Body of pancreas (tissue), 4 donors: ENCODE results near the gene IFITM10. TPM values are rescaled to one million over a fixed set of nuclear protein-coding genes. Genes with fewer than 3 reads are reported as not detected.
A peak's percentile ranks its signal among the peaks of the same experiment; 100 is the strongest.

Experiments used
- ATAC-seq: fragments of 150-250 bp; one replicate; pipeline ENCODE4 v1.9.1; 2016
- DNase-seq, 4 donors: peaks; one replicate each; pipeline ENCODE4 v3.0.0-alpha.2; 2019
- H3K27ac ChIP-seq, 4 donors: fragments of 200-600 bp; sonication (generic); 1 replicate in 3 of 4; 2 replicates in 1 of 4; pipeline versions ENCODE4 v1.5.1 to v1.6.1; 2016 to 2019; ENCODE audit warnings: mild to moderate bottlenecking in 1 of 4, mixed read lengths in 1 of 4, moderate library complexity in 1 of 4
- H3K27me3 ChIP-seq, 2 donors: fragments of 200-600 bp; sonication (generic); one replicate each; pipeline ENCODE4 v1.6.0; 2016; ENCODE audit warnings: mild to moderate bottlenecking in 1 of 2
- H3K36me3 ChIP-seq, 2 donors: fragments of 200-600 bp; sonication (generic); replicated peaks in 1 of 2; 2 replicates each; pipeline ENCODE4 v1.5.1; 2016; ENCODE audit warnings: low read depth in 2 of 2; ENCODE audit not compliant: insufficient read depth in 1 of 2
- H3K4me1 ChIP-seq: fragments of 200-600 bp; sonication (generic); one replicate; pipeline ENCODE4 v1.6.0; 2016
- H3K4me3 ChIP-seq, 2 donors: fragments of 200-600 bp; sonication (generic); 1 replicate in 1 of 2; 2 replicates in 1 of 2; pipeline ENCODE4 v1.5.1; 2016 to 2019
- H3K9me3 ChIP-seq, 3 donors: fragments of 200-600 bp; sonication (generic); 1 replicate in 2 of 3; 2 replicates in 1 of 3; pipeline ENCODE4 v1.5.1; 2016
- CTCF ChIP-seq, 7 experiments: fragments of 450-650 bp in 4 of 7; fragments of 200-600 bp in 3 of 7; sonication (generic) in 3 of 7; IDR thresholded peaks; one replicate each; pipeline ENCODE4 v1.5.1; 2016 to 2019; ENCODE audit warnings: antibody characterized with exemption in 7 of 7
- POLR2A ChIP-seq, 3 donors: fragments of 450-650 bp; IDR thresholded peaks; one replicate each; pipeline ENCODE4 v1.6.1; 2016; ENCODE audit warnings: antibody characterized with exemption in 3 of 3, mild to moderate bottlenecking in 2 of 3
- WGBS, 2 donors: methylation state at CpG; one replicate each; pipeline ENCODE4 v1.1.5; 2017; 5-methylcytosine and 5-hydroxymethylcytosine counted together
- intact Hi-C: fragments of 100-400 bp; cut with DNase I; formaldehyde crosslinking; loops from one replicate; pipeline ENCODE4 v1.15.1; 2023
- total RNA-seq, 2 donors: library from RNA; depleted of rRNA; stranded (reverse); fragments of >200 nt; gene quantifications; one replicate each; pipeline ENCODE4 v1.1.0, GENCODE V29; 2016

Gene IFITM10
- total RNA-seq, 2 donors from 2014 or later: 0.26 TPM; not detected in 1

GRCh38 chr11:1739576-1739975, 10.8 kb downstream of the IFITM10 start:
- H3K36me3 ChIP-seq: no peaks in the 10 kb centered on the region
- WGBS, 2 donors: 55 to 57% methylated on average over 8 of the region's 8 CpGs
- intact Hi-C loops: no loop called here
- H3K27ac ChIP-seq: no peak overlapping the region
- no peak overlapping the region for H3K4me3 ChIP-seq
- DNase-seq: peak in 1 of 4 donors; percentile 8
- H3K4me1 ChIP-seq: peaks cover 2% of the 10 kb centered on the region
- no peaks in the 10 kb centered on the region for H3K27me3 ChIP-seq
- ATAC-seq: no peak
- TF ChIP-seq POLR2A (IDR thresholded peaks at IDR 0.05) (no peak), CTCF (IDR thresholded peaks at IDR 0.05) (no peak)
- peaks cover 0 to 9% (median 0%) of the 10 kb centered on the region in 3 donors for H3K9me3 ChIP-seq

GRCh38 chr11:1738380-1738779, 12.0 kb downstream of the IFITM10 start:
- no peak overlapping the region for H3K4me3 ChIP-seq
- WGBS, 2 donors: 72 to 81% methylated on average over 10 of the region's 10 CpGs
- H3K4me1 ChIP-seq: no peaks in the 10 kb centered on the region
- no peak overlapping the region for H3K27ac ChIP-seq
- TF ChIP-seq CTCF (IDR thresholded peaks at IDR 0.05) (no peak), POLR2A (IDR thresholded peaks at IDR 0.05) (no peak)
- DNase-seq (peak in 1 of 4 donors; percentile 5), ATAC-seq (no peak)
- H3K27me3 ChIP-seq: no peaks in the 10 kb centered on the region
- H3K36me3 ChIP-seq: no peaks in the 10 kb centered on the region
- intact Hi-C loops: no loop called here
- H3K9me3 ChIP-seq: peaks cover 0 to 9% (median 0%) of the 10 kb centered on the region in 3 donors

GRCh38 chr11:1737080-1737757, 13.2 kb downstream of the IFITM10 start:
- Histone ChIP-seq H3K9me3 (peaks cover 0 to 9% (median 0%) of the 10 kb centered on the region in 3 donors), H3K4me1 (no peaks in the 10 kb centered on the region), H3K4me3 (no peak overlapping the region), H3K36me3 (no peaks in the 10 kb centered on the region), H3K27ac (no peak overlapping the region), H3K27me3 (no peaks in the 10 kb centered on the region)
- WGBS, 2 donors: 72 to 74% methylated on average over 6 of the region's 6 CpGs
- DNase-seq: no peak
- intact Hi-C loops: no loop called here
- TF ChIP-seq POLR2A (IDR thresholded peaks at IDR 0.05): no peak
- TF ChIP-seq CTCF (IDR thresholded peaks at IDR 0.05): no peak
- no peak for ATAC-seq

GRCh38 chr11:1736447-1736992, 13.9 kb downstream of the IFITM10 start:
- WGBS, 2 donors: 41 to 45% methylated on average over 3 of the region's 3 CpGs
- Histone ChIP-seq H3K9me3 (peaks cover 0 to 9% (median 0%) of the 10 kb centered on the region in 3 donors), H3K4me1 (no peaks in the 10 kb centered on the region), H3K27me3 (no peaks in the 10 kb centered on the region), H3K27ac (no peak overlapping the region), H3K4me3 (no peak overlapping the region), H3K36me3 (no peaks in the 10 kb centered on the region)
- ATAC-seq (no peak), DNase-seq (no peak)
- no peak for TF ChIP-seq CTCF (IDR thresholded peaks at IDR 0.05)
- no peak for TF ChIP-seq POLR2A (IDR thresholded peaks at IDR 0.05)
- intact Hi-C loops: no loop called here

- H3K36me3 ChIP-seq: no peaks in the 10 kb centered on the region
- DNase-seq: no peak
- WGBS, 2 donors: 69 to 71% methylated on average over 16 of the region's 16 CpGs
- H3K27me3 ChIP-seq: no peaks in the 10 kb centered on the region
- H3K4me1 ChIP-seq: no peaks in the 10 kb centered on the region
- H3K4me3 ChIP-seq: no peak overlapping the region
- intact Hi-C loops: no loop called here
- H3K9me3 ChIP-seq: peaks cover 0 to 9% (median 0%) of the 10 kb centered on the region in 3 donors
- H3K27ac ChIP-seq: no peak overlapping the region
- TF ChIP-seq CTCF (IDR thresholded peaks at IDR 0.05) (no peak), POLR2A (IDR thresholded peaks at IDR 0.05) (no peak)
- ATAC-seq: no peak
Observed at GRCh38 chr11:1735271-1735670, 15.1 kb downstream of the IFITM10 start.
